IMR-90 (cell line): Measurements from ENCODE around the gene SLC22A25. TPM values are rescaled to one million over a fixed set of nuclear protein-coding genes. Genes with fewer than 3 reads are reported as not detected.

Experiments used
- ATAC-seq: fragments of 200-7000 bp; cut with Tn5 transposase; 2 replicates; pipeline ENCODE4 v1.9.1; 2020; ENCODE audit warnings: low read depth, mild to moderate bottlenecking, moderate library complexity
- BruUV-seq: library from RNA; stranded (reverse); fragments of 400-500 nt; replicated peaks from 2 replicates; lab custom pipeline; 2021; lab: Mats Ljungman, UMichigan
- CTCF ChIA-PET: fragments of 300-600 bp; formaldehyde crosslinking; extraction: SDS; loops from one replicate; lab custom pipeline; 2021; ENCODE audit warnings: antibody characterized with exemption; lab: Yijun Ruan, JAX
- POLR2A ChIA-PET: fragments of 300-600 bp; sonication (Branson Sonifier 250); formaldehyde crosslinking; loops from one replicate; lab custom pipeline; 2022; ENCODE audit warnings: antibody characterized with exemption; ENCODE audit not compliant: unreplicated experiment; lab: Charles Lee
- DNase-seq: peaks from one replicate; pipeline ENCODE4 v3.0.0; 2013
- H2AFZ ChIP-seq: replicated peaks from 2 replicates; pipeline ENCODE3; 2013; ENCODE audit warnings: low read length, mild to moderate bottlenecking; ENCODE audit not compliant: poor library complexity
- H2AK5ac ChIP-seq: 2 replicates; pipeline ENCODE4 v1.6.1; 2013; ENCODE audit warnings: low read depth, low read length, inconsistent platforms
- H2AK9ac ChIP-seq: replicated peaks from 2 replicates; pipeline ENCODE3; 2013; ENCODE audit warnings: mild to moderate bottlenecking, low read depth, low read length, moderate library complexity; ENCODE audit not compliant: poor library complexity
- H2BK120ac ChIP-seq: 2 replicates; pipeline ENCODE4 v1.6.1; 2013; ENCODE audit warnings: low read depth, low read length, inconsistent platforms
- H2BK15ac ChIP-seq: 3 replicates; pipeline ENCODE4 v1.6.1; 2013; ENCODE audit warnings: low read depth, low read length, inconsistent platforms
- H2BK20ac ChIP-seq: 2 replicates; pipeline ENCODE4 v1.6.1; 2013; ENCODE audit warnings: low read depth, mild to moderate bottlenecking, inconsistent platforms, low read length, moderate library complexity
- H2BK5ac ChIP-seq: 2 replicates; pipeline ENCODE4 v1.6.1; 2013; ENCODE audit warnings: mild to moderate bottlenecking, low read depth, low read length, inconsistent platforms; ENCODE audit not compliant: poor library complexity, severe bottlenecking
- H3K14ac ChIP-seq: replicated peaks from 2 replicates; pipeline ENCODE4 v1.6.1; 2013; ENCODE audit warnings: low read depth, low read length, inconsistent platforms
- H3K18ac ChIP-seq: 2 replicates; pipeline ENCODE4 v1.6.1; 2013; ENCODE audit warnings: low read depth, low read length, control low read depth
- H3K23ac ChIP-seq: 2 replicates; pipeline ENCODE4 v1.6.1; 2013; ENCODE audit warnings: low read depth, low read length, inconsistent platforms
- H3K27ac ChIP-seq: 2 replicates; pipeline ENCODE4 v1.5.1; 2013; ENCODE audit warnings: mild to moderate bottlenecking, control low read depth, low read length; ENCODE audit not compliant: insufficient read depth
- H3K27me3 ChIP-seq: 2 replicates; pipeline ENCODE4 v1.6.1; 2013; ENCODE audit warnings: low read length; ENCODE audit not compliant: control insufficient read depth, insufficient read depth
- H3K36me3 ChIP-seq: 2 replicates; pipeline ENCODE4 v1.6.1; 2013; ENCODE audit warnings: low read length, mixed read lengths; ENCODE audit not compliant: control insufficient read depth, insufficient read depth
- H3K4ac ChIP-seq: 2 replicates; pipeline ENCODE4 v1.6.1; 2013; ENCODE audit warnings: low read depth, low read length, inconsistent platforms
- H3K4me1 ChIP-seq: 2 replicates; pipeline ENCODE4 v1.6.1; 2013; ENCODE audit warnings: low read length, mixed read lengths; ENCODE audit not compliant: control insufficient read depth, insufficient read depth
- H3K4me2 ChIP-seq: 2 replicates; pipeline ENCODE4 v1.6.1; 2013; ENCODE audit warnings: low read depth, mild to moderate bottlenecking, control low read depth, low read length, moderate library complexity
- H3K4me3 ChIP-seq: 2 replicates; pipeline ENCODE4 v1.5.1; 2013; ENCODE audit warnings: low read depth, mild to moderate bottlenecking, control low read depth, low read length, moderate library complexity; ENCODE audit not compliant: insufficient read depth
- H3K56ac ChIP-seq: 2 replicates; pipeline ENCODE4 v1.6.1; 2013; ENCODE audit warnings: low read length, inconsistent platforms; ENCODE audit not compliant: insufficient read depth; ENCODE audit errors: extremely low read depth
- H3K79me1 ChIP-seq, 2 experiments: 2 replicates each; pipeline ENCODE4 v1.6.1; 2013; ENCODE audit warnings: low read length in 2 of 2, inconsistent platforms in 1 of 2, low read depth in 1 of 2
- H3K9ac ChIP-seq: 2 replicates; pipeline ENCODE4 v1.6.1; 2013; ENCODE audit warnings: low read depth, low read length, control low read depth
- H3K9me1 ChIP-seq: 2 replicates; pipeline ENCODE4 v1.6.1; 2013; ENCODE audit warnings: low read length, inconsistent platforms; ENCODE audit not compliant: insufficient read depth
- H3K9me3 ChIP-seq: 2 replicates; pipeline ENCODE4 v1.6.1; 2013; ENCODE audit warnings: low read length; ENCODE audit not compliant: control insufficient read depth, insufficient read depth
- H4K20me1 ChIP-seq: 2 replicates; pipeline ENCODE4 v1.6.1; 2013; ENCODE audit warnings: low read length, inconsistent platforms; ENCODE audit not compliant: insufficient read depth
- H4K5ac ChIP-seq: 2 replicates; pipeline ENCODE4 v1.6.1; 2013; ENCODE audit warnings: mild to moderate bottlenecking, low read depth, low read length, control low read depth
- H4K8ac ChIP-seq, 2 experiments: 2 replicates each; pipeline ENCODE4 v1.6.1; 2013; ENCODE audit warnings: low read depth in 2 of 2, low read length in 2 of 2, control low read depth in 1 of 2, inconsistent platforms in 1 of 2
- H4K91ac ChIP-seq: 2 replicates; pipeline ENCODE4 v1.6.1; 2013; ENCODE audit warnings: low read depth, low read length, inconsistent platforms; ENCODE audit not compliant: insufficient read depth
- BHLHE40 ChIP-seq: fragments of 150-350 bp; IDR thresholded peaks from 2 replicates; pipeline ENCODE4 v1.6.1; 2016; ENCODE audit warnings: mild to moderate bottlenecking, low read depth, low read length
- CHD1 ChIP-seq: IDR thresholded peaks from 2 replicates; pipeline ENCODE4 v1.6.1; 2012; ENCODE audit warnings: low read depth, low read length, improper control_type of control experiment
- FOS ChIP-seq: fragments of 150-350 bp; IDR thresholded peaks from 2 replicates; pipeline ENCODE4 v1.6.1; 2016; ENCODE audit warnings: low read depth, low read length
- MAZ ChIP-seq: IDR thresholded peaks from 2 replicates; pipeline ENCODE4 v1.6.1; 2012; ENCODE audit warnings: low read depth, mild to moderate bottlenecking, low read length, improper control_type of control experiment, moderate library complexity, borderline replicate concordance
- POLR2A ChIP-seq: IDR thresholded peaks from 2 replicates; pipeline ENCODE4 v1.6.1; 2012; ENCODE audit warnings: mild to moderate bottlenecking, low read depth, low read length
- dilution Hi-C: fragments of 300-500 bp; cut with HindIII; formaldehyde crosslinking; loops from one replicate; pipeline ENCODE4 v1.14.3; 2018; ENCODE audit warnings: low sequenced_read_pairs; ENCODE audit not compliant: unreplicated experiment
- in situ Hi-C: fragments of 300-500 bp; cut with MboI; formaldehyde crosslinking; loops from 3 replicates; pipeline ENCODE4 v1.14.3; 2019; ENCODE audit warnings: low sequenced_read_pairs, inconsistent platforms, mixed read lengths
- intact Hi-C: fragments of 100-400 bp; cut with micrococcal nuclease; formaldehyde crosslinking; loops from 2 replicates; pipeline ENCODE4 v1.10.0; 2022
- polyA plus RNA-seq, 3 experiments: library from polyadenylated mRNA; depleted of rRNA; stranded (reverse); fragments of >200 nt; gene quantifications; 2 replicates each; pipeline ENCODE4 v1.2.3, GENCODE V29; 2012; ENCODE audit warnings: low replicate concordance in 1 of 3
- total RNA-seq: library from RNA; depleted of rRNA; stranded (reverse); fragments of >200 nt; gene quantifications from 2 replicates; pipeline ENCODE4 v1.2.3, GENCODE V29; 2012
- TF ChIP-seq, protein P1 (sequence below): fragments of 150-350 bp; IDR thresholded peaks from 2 replicates; pipeline ENCODE4 v1.6.1; 2017; ENCODE audit warnings: mild to moderate bottlenecking, antibody characterized with exemption, low read length, low read depth

Gene SLC22A25
- total and polyA plus RNA-seq, 2 of the 4 experiments (the other 2 are of a cell fraction): not detected

DNA sequence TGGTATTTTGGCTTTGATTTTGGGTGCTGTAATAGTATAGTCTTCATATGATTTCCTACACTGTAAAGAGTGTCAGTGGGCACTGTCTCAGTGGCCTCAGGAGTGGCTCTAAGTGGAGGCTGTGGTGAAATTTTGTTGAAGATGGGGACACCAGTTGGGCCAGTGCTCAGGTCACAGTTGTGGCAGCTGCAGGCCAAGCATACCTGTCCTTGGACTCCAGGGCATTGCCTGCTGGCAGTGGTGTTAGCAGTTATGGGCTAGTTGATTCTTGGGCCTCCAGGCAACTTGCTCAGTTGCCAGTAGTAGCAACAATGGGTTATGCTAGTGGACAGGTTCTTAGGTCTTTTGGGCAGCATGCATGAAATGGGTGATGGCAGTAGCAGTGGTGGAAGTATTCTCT lies 39.2 kb upstream of the SLC22A25 start:
- H3K27me3 ChIP-seq: no peaks in the 10 kb centered on the region
- no peak overlapping the region for H2AK9ac ChIP-seq
- no peak overlapping the region for H3K27ac ChIP-seq
- no peak overlapping the region for H3K4me2 ChIP-seq
- ATAC-seq (no peak), DNase-seq (no peak)
- no peak overlapping the region for H2BK15ac ChIP-seq
- no peaks in the 10 kb centered on the region for H3K9me1 ChIP-seq
- no peaks in the 10 kb centered on the region for H3K4me1 ChIP-seq
- no peaks in the 10 kb centered on the region for H4K20me1 ChIP-seq
- no peak overlapping the region for H3K4me3 ChIP-seq
- H3K79me1 ChIP-seq: no peaks in the 10 kb centered on the region
- in situ Hi-C loops (no loop called here), dilution Hi-C loops (no loop called here), intact Hi-C loops (no loop called here)
- H2BK120ac ChIP-seq: no peak overlapping the region
- no peak overlapping the region for H3K14ac ChIP-seq
- no peak overlapping the region for H3K9ac ChIP-seq
- no peak overlapping the region for H4K5ac ChIP-seq
- no peak overlapping the region for H3K18ac ChIP-seq
- BruUV-seq: no TSS peak
- no peak overlapping the region for H3K56ac ChIP-seq
- TF ChIP-seq POLR2A: no peak
- TF ChIP-seq FOS: no peak
- TF ChIP-seq, protein P1, sequence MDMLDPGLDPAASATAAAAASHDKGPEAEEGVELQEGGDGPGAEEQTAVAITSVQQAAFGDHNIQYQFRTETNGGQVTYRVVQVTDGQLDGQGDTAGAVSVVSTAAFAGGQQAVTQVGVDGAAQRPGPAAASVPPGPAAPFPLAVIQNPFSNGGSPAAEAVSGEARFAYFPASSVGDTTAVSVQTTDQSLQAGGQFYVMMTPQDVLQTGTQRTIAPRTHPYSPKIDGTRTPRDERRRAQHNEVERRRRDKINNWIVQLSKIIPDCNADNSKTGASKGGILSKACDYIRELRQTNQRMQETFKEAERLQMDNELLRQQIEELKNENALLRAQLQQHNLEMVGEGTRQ: no peak
- no peak for TF ChIP-seq CHD1
- TF ChIP-seq MAZ: no peak
- no peak for TF ChIP-seq BHLHE40
- no peak overlapping the region for H2AK5ac ChIP-seq
- ChIA-PET POLR2A (no interaction called here), CTCF (no interaction called here)
- H4K8ac ChIP-seq: no peak overlapping the region
- H2BK5ac ChIP-seq: no peak overlapping the region
- no peak overlapping the region for H2AFZ ChIP-seq
- no peak overlapping the region for H3K4ac ChIP-seq
- H3K36me3 ChIP-seq: no peaks in the 10 kb centered on the region
- no peak overlapping the region for H2BK20ac ChIP-seq
- no peak overlapping the region for H3K23ac ChIP-seq
- H3K9me3 ChIP-seq: no peaks in the 10 kb centered on the region
- no peak overlapping the region for H4K91ac ChIP-seq
